ENCODE measurements around the gene CHST9. TPM values are rescaled to one million over a fixed set of nuclear protein-coding genes. Genes with fewer than 3 reads are reported as not detected.

The CHST9 gene
- total and polyA plus RNA-seq, 2 of the 13 experiments (the other 11 are each of a cell fraction or from before 2014, with no cell fraction given), result 3.2 to 9.6 TPM

GRCh38 chr18:26868968-26869586 lies 316.0 kb downstream of the CHST9 start:
- Histone ChIP-seq H3K4me3 (replicated peaks in 1 of 3; ENCODE audit: insufficient read depth in 1 of 3, low read depth in 2 of 3, low read length in 3 of 3) (no peak overlapping the region), H3K9me3 (ENCODE audit: low read length) (no peaks in the 10 kb centered on the region), H2AFZ (ENCODE audit: low read length) (no peak overlapping the region), H3K4me1 (ENCODE audit: insufficient read depth, low read length) (no peaks in the 10 kb centered on the region), H3K36me3 (replicated peaks in 1 of 2; ENCODE audit: control insufficient read depth in 1 of 2, insufficient read depth in 2 of 2, low read length in 2 of 2) (no peaks in the 10 kb centered on the region), H3K4me2 (ENCODE audit: low read depth, low read length) (no peak overlapping the region), H3K9ac (ENCODE audit: insufficient read depth, low read depth, low read length) (no peak overlapping the region), H3K27ac (ENCODE audit: extremely low read length, insufficient read depth, low read length) (no peak overlapping the region), H3K27me3 (ENCODE audit: control insufficient read depth in 1 of 2, insufficient read depth in 2 of 2, low read length in 2 of 2) (peaks cover 0 to 31% of the 10 kb centered on the region in 2 experiments; a peak in 2 of 5 replicates), H3K79me2 (ENCODE audit: insufficient read depth, low read length) (no peaks in the 10 kb centered on the region), H4K20me1 (ENCODE audit: insufficient read depth, low read length) (no peaks in the 10 kb centered on the region)
- in situ Hi-C loops (cut with HindIII; ENCODE audit: extremely low pct_ligation_motif_present, low pct_unique_long_range_greater_than_20kb) (no loop called here), intact Hi-C loops (cut with micrococcal nuclease; ENCODE audit: unreplicated experiment) (no loop called here)
- no peak for TF ChIP-seq GMEB1 (CRISPR knock-in tag; IDR thresholded peaks at IDR 0.05; ENCODE audit: borderline replicate concordance)
- no peak for TF ChIP-seq ZNF350 (CRISPR knock-in tag; IDR thresholded peaks at IDR 0.05; ENCODE audit: borderline replicate concordance, low read depth)
- no peak for TF ChIP-seq TFDP1 (CRISPR knock-in tag; IDR thresholded peaks at IDR 0.05; ENCODE audit: borderline replicate concordance)
- TF ChIP-seq MAFF (IDR thresholded peaks at IDR 0.05; ENCODE audit: low read depth, low read length), result no peak
- TF ChIP-seq ZNF232 (CRISPR knock-in tag; IDR thresholded peaks at IDR 0.05; ENCODE audit: borderline replicate concordance), result no peak
- TF ChIP-seq GLMP (CRISPR knock-in tag; IDR thresholded peaks at IDR 0.05; ENCODE audit: borderline replicate concordance), result no peak
- TF ChIP-seq TFAP4 (IDR thresholded peaks at IDR 0.05; ENCODE audit: borderline replicate concordance, low read depth), result no peak
- TF ChIP-seq CBFB (CRISPR knock-in tag; IDR thresholded peaks at IDR 0.05), result no peak
- no peak for TF ChIP-seq RXRA (CRISPR knock-in tag; IDR thresholded peaks at IDR 0.05)
- no peak for TF ChIP-seq THYN1 (CRISPR knock-in tag; IDR thresholded peaks at IDR 0.05; ENCODE audit: borderline replicate concordance, low read depth)
- TF ChIP-seq ZNF768 (CRISPR knock-in tag; IDR thresholded peaks at IDR 0.05), result no peak
- TF ChIP-seq SAFB2 (CRISPR knock-in tag; IDR thresholded peaks at IDR 0.05; ENCODE audit: borderline replicate concordance, low read depth), result no peak
- no peak for TF ChIP-seq ZC3H4 (CRISPR knock-in tag; IDR thresholded peaks at IDR 0.05; ENCODE audit: borderline replicate concordance)
- no peak for TF ChIP-seq RCOR2 (CRISPR knock-in tag; IDR thresholded peaks at IDR 0.05)
- TF ChIP-seq GABPA (IDR thresholded peaks at IDR 0.05; ENCODE audit: low read depth, low read length), result no peak
- no peak for TF ChIP-seq GABPA (CRISPR knock-in tag; IDR thresholded peaks at IDR 0.05; ENCODE audit: low read depth)
- no peak for TF ChIP-seq POLR2AphosphoS2 (IDR thresholded peaks at IDR 0.05; ENCODE audit: low read depth, low read length)
- no peak for TF ChIP-seq ZNF230 (CRISPR knock-in tag; IDR thresholded peaks at IDR 0.05)
- WGBS (ENCODE audit: low lambda C conversion rate), result 2% methylated on average over 6 of the region's 6 CpGs
- DNase-seq (ENCODE audit: low spot score) (no peak), ATAC-seq (no peak), FAIRE-seq (no peak)
- ChIA-PET POLR2A (no interaction called here), CTCF (ENCODE audit: low intra/inter-chr PET ratio, low total read pairs) (no interaction called here)
- BruUV-seq (replicated peaks), result no TSS peak
